GM12872 (cell line): ENCODE data around the gene SIK3.

Experiments used
- CTCF ChIP-seq: IDR thresholded peaks from 3 replicates; pipeline ENCODE4 v1.5.1; 2011; ENCODE audit warnings: low read depth, mild to moderate bottlenecking, low read length, moderate library complexity; ENCODE audit not compliant: insufficient read depth

SIK3 gene

DNA sequence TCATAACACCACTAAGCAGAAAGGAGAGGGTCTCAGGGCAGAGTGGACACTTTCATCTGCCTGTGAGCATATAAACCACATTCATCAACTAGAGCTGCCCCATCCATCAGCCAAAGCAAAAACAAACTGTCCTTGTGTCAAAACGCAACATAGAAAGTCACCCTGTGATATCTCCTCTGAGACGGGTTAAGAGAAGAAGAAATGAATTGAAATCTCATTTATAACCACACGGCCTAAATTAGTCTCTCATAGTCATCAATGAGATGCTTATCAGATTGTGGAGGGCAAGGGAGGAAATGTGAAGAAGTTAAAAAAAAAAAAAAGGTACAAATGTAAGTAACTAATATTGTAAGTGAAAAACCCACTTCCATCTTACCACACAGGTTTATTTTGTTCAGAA is 75.7 kb downstream of the SIK3 start:
- TF ChIP-seq CTCF, result no peak

- no peak for TF ChIP-seq CTCF
Observed at GRCh38 chr11:117020869-117021564, 77.2 kb downstream of the SIK3 start.

DNA sequence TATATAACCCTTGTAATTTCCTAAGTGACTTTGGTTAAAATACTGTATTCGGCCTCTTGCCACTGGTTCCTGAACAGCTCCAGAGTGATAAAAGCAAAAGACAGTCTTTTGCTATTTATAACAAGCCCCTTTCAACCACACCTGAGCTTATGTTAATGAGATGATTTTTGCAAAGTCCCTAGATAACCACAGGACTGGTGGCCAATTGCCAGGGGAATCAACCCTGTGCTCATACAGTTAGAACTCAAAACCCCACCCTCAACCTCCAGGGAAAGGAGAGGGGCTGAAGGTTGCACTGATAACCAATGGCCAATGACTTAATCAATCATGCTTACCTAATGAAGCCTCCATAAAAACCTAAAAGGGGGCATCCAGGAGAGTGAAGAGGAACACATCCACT is 77.9 kb downstream of the SIK3 start:
- no peak for TF ChIP-seq CTCF

- TF ChIP-seq CTCF, result no peak
Observed at GRCh38 chr11:117019871-117020270, 78.4 kb downstream of the SIK3 start.

- no peak for TF ChIP-seq CTCF
Observed at GRCh38 chr11:117017456-117017855, 80.8 kb downstream of the SIK3 start.

GRCh38 chr11:117016747-117017146 is 81.5 kb downstream of the SIK3 start:
- TF ChIP-seq CTCF, result no peak

DNA sequence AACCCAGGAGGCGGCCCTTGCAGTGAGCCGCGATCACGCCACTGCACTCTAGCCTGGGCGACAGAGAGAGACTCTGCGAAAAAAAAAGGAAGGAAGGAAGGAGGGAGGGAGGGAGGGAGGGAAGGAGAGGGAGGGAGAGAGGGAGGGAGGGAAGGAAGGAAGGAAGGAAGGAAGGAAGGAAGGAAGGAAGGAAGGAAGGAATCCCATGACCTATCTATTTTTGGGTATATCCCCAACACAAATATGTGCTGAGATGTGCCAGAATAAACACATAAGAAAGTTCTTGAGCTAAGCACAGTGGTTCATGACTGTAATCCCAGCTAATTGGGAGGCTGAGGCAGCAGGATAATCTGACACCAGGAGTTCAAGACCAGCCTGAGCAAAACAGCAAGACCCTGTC is 82.0 kb downstream of the SIK3 start:
- no peak for TF ChIP-seq CTCF
